Naive B cell (primary cell): Measurements from ENCODE around the gene NPR3. TPM values are rescaled to one million over a fixed set of nuclear protein-coding genes. Genes with fewer than 3 reads are reported as not detected.

ENCODE experiments used
- ATAC-seq, 2 donors: fragments of 150-1000 bp; cut with Tn5 transposase; 2 replicates each; pipeline ENCODE4 v1.10.0; 2021; ENCODE audit warnings: low read depth in 2 of 2, mild to moderate bottlenecking in 2 of 2, moderate library complexity in 2 of 2
- DNase-seq: peaks from one replicate; pipeline ENCODE4 v3.0.0; 2022
- H3K27ac Mint-ChIP-seq, 6 donors: one replicate each; pipeline ENCODE4 v1.8.0; 2020 to 2022; ENCODE audit warnings: mild to moderate bottlenecking in 6 of 6, mixed read lengths in 6 of 6, moderate library complexity in 5 of 6, inconsistent platforms in 2 of 6
- H3K27me3 Mint-ChIP-seq, 3 donors: one replicate each; pipeline ENCODE4 v1.8.0; 2021 to 2022; ENCODE audit warnings: mixed read lengths in 3 of 3, mild to moderate bottlenecking in 1 of 3
- H3K36me3 Mint-ChIP-seq, 2 donors: one replicate each; pipeline ENCODE4 v1.8.0; 2020 to 2022; ENCODE audit warnings: mixed read lengths in 2 of 2, inconsistent platforms in 1 of 2, mild to moderate bottlenecking in 1 of 2
- H3K4me1 Mint-ChIP-seq, 3 donors: one replicate each; pipeline ENCODE4 v1.8.0; 2020 to 2022; ENCODE audit warnings: mixed read lengths in 3 of 3, inconsistent platforms in 1 of 3, mild to moderate bottlenecking in 1 of 3, moderate library complexity in 1 of 3
- H3K4me3 Mint-ChIP-seq, 8 donors: one replicate each; pipeline ENCODE4 v1.8.0; 2020 to 2022; ENCODE audit warnings: mild to moderate bottlenecking in 8 of 8, mixed read lengths in 8 of 8, moderate library complexity in 8 of 8, inconsistent platforms in 2 of 8
- H3K9me3 Mint-ChIP-seq, 7 donors: one replicate each; pipeline ENCODE4 v1.8.0; 2020 to 2022; ENCODE audit warnings: mixed read lengths in 7 of 7, mild to moderate bottlenecking in 5 of 7, inconsistent platforms in 2 of 7, moderate library complexity in 1 of 7
- polyA plus RNA-seq, 6 donors: library from polyadenylated mRNA; unstranded; fragments of 300-500 nt; fragmentation: Illumina TruSeq; gene quantifications; one replicate each; pipeline ENCODE4 v1.2.3, GENCODE V29; 2021; ENCODE audit warnings: low read depth in 6 of 6

The NPR3 gene
- polyA plus RNA-seq, 6 donors from 2014 or later = not detected

DNA sequence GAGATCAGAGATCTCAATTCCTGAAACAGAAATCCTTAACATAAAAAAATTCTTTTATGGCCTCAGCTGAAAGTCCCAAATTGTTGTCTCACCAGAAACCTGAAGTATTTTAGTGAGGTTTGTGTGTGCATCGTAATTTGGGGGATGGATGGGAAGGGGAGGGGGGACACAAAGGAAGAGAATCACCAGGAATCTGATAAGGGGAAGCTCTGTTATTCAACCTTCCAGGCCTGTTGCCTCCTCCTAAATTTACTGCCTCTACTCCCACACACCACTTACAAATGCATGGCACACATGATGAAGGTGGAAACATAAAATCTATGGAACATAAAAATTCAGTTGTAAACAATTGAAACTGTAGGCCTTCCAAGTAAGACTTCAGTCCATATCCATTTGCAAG is 97.7 kb downstream of the NPR3 start:
- Mint-ChIP-seq H3K4me1 (no peaks in the 10 kb centered on the region), H3K36me3 (no peaks in the 10 kb centered on the region), H3K4me3 (no peak overlapping the region), H3K27ac (no peak overlapping the region), H3K9me3 (peaks cover 3 to 23% (median 8%) of the 10 kb centered on the region in 7 donors), H3K27me3 (peaks cover 0 to 14% (median 0%) of the 10 kb centered on the region in 3 donors)
- ATAC-seq = no peak
- DNase-seq = no peak

DNA sequence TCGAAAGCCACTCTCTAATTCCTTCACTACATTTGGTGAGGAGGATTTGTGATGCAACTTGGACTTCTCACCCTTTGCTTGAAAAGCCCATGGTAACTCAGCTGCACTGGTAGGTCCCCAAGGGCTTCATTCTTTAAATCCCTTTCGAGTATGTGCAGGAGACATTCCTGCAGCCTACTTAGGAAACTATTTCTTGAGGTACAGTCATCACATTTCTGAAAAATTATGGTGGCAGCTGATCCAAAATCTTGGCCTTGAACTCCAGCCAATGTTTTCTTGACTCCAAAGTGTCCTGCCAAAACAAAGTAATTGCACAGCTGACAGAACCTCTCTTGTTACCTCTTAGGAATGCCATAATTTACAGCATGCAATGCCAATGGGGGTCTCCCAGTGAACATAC is 99.7 kb downstream of the NPR3 start:
- no peak for ATAC-seq
- DNase-seq = no peak
- no peak overlapping the region for H3K4me3 Mint-ChIP-seq
- no peaks in the 10 kb centered on the region for H3K36me3 Mint-ChIP-seq
- no peaks in the 10 kb centered on the region for H3K4me1 Mint-ChIP-seq
- peaks cover 0 to 14% (median 5%) of the 10 kb centered on the region in 7 donors for H3K9me3 Mint-ChIP-seq
- H3K27ac Mint-ChIP-seq = no peak overlapping the region
- H3K27me3 Mint-ChIP-seq = peaks cover 0 to 14% (median 0%) of the 10 kb centered on the region in 3 donors

DNA sequence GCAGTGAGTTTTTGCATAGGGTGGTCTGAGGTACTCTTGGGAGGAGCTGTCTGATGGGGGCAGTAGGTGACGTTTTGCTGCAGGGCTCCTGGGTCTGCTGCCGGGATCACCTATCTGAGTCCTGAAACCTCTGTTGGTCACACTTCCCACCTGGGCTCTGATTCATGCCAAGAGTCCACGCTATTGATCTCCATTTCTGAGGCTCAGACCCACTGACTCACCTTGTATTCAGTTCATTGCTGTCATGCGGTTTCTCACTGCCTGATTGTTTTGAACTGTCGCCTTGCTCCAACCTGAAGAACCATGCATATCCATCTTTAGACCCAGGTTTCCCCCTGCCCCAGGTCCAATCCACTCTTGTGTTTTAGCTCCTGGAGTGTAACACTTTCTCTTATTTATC is 101.3 kb downstream of the NPR3 start:
- peaks cover 0 to 15% (median 6%) of the 10 kb centered on the region in 7 donors for H3K9me3 Mint-ChIP-seq
- no peak for DNase-seq
- no peaks in the 10 kb centered on the region for H3K36me3 Mint-ChIP-seq
- H3K27ac Mint-ChIP-seq = no peak overlapping the region
- no peak overlapping the region for H3K4me3 Mint-ChIP-seq
- H3K4me1 Mint-ChIP-seq = no peaks in the 10 kb centered on the region
- peaks cover 0 to 10% (median 0%) of the 10 kb centered on the region in 3 donors for H3K27me3 Mint-ChIP-seq
- ATAC-seq = no peak

DNA sequence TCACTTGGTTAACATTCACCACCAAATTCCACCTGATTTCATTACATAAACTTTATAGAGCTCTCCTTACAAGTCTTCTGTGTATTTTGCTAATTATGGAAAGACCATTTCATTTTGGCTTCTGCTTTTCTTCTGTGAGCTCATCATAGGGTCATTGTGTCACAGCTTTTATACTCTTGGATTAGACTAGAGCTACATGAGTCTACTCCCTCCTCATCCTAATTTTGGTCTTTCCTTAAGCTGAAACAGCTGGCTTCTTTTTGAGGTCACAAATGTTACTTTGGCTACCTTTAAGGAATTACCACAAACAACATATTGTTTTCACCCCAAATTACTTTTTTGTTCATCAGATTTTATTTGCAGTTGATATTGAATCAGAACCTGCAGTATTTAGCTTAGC is 103.0 kb downstream of the NPR3 start:
- Mint-ChIP-seq H3K4me1 (no peaks in the 10 kb centered on the region), H3K9me3 (peaks cover 0 to 15% (median 5%) of the 10 kb centered on the region in 7 donors), H3K27ac (no peak overlapping the region), H3K4me3 (no peak overlapping the region), H3K27me3 (peaks cover 0 to 6% (median 0%) of the 10 kb centered on the region in 3 donors), H3K36me3 (no peaks in the 10 kb centered on the region)
- DNase-seq = no peak
- ATAC-seq = no peak

DNA sequence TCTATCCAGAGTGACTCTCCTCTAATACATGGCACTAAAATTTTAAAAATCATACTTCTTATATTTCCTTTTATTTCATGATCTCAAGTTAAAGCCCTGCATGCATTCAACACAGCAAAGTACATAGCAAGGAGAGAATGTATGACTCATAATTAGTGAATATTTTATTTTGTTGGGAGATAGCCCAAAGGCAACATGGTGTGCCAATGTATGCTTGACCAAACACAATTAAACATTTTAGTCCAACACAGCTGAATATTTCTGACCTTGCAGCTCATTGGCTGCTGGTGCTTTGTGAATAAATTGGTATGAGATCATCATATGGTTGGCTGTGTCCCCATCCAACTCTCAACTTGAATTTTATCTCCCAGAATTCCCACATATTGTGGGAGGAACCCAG is 103.5 kb downstream of the NPR3 start:
- H3K27me3 Mint-ChIP-seq = peaks cover 0 to 6% (median 0%) of the 10 kb centered on the region in 3 donors
- peaks cover 0 to 15% (median 5%) of the 10 kb centered on the region in 7 donors for H3K9me3 Mint-ChIP-seq
- ATAC-seq (no peak), DNase-seq (no peak)
- H3K27ac Mint-ChIP-seq = no peak overlapping the region
- H3K4me3 Mint-ChIP-seq = no peak overlapping the region
- no peaks in the 10 kb centered on the region for H3K36me3 Mint-ChIP-seq
- H3K4me1 Mint-ChIP-seq = no peaks in the 10 kb centered on the region

DNA sequence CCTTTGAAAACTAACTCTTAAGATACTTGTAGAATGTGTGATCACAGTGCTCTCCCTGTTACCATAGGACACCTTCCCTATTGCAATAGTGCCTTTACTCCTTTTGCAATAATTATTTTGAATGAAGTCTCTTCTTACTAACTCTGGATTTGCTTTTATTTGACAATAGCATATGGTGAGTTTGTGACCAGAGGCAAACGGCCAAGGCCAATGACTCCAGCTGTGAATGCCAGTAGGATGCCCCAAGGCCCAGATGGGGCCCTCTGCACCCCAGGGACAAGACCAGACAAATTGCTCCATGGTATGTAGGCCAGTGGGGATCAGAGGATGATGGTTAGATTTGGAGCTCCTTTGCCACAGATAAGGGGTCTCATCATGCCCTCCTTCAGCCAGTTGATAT is 116.9 kb downstream of the NPR3 start:
- DNase-seq = no peak
- ATAC-seq = no peak
- Mint-ChIP-seq H3K36me3 (no peaks in the 10 kb centered on the region), H3K9me3 (peaks cover 0 to 5% (median 0%) of the 10 kb centered on the region in 7 donors), H3K27me3 (no peaks in the 10 kb centered on the region), H3K4me1 (no peaks in the 10 kb centered on the region), H3K4me3 (no peak overlapping the region), H3K27ac (no peak overlapping the region)

DNA sequence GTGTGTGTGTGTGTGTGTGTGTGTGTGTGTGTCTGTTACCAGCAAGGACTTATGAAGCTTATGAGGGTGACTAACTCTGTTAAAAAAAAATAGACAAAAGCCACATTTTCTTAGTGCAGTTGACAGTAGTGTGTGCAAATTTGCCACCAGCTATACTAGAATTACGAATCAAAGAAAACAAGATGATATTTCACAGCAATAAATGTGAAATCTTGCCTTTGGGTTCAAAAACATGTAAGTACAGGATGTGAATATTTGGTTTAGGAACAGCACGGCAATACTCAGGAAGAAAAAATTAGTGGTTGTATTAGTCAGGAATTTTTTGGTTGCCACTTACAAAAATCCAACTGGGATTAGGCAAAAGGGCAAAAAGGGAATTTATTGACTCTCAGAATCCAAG is 117.4 kb downstream of the NPR3 start:
- no peak overlapping the region for H3K4me3 Mint-ChIP-seq
- ATAC-seq (no peak), DNase-seq (no peak)
- no peaks in the 10 kb centered on the region for H3K27me3 Mint-ChIP-seq
- H3K4me1 Mint-ChIP-seq = no peaks in the 10 kb centered on the region
- H3K9me3 Mint-ChIP-seq = peaks cover 0 to 6% (median 0%) of the 10 kb centered on the region in 7 donors
- no peak overlapping the region for H3K27ac Mint-ChIP-seq
- no peaks in the 10 kb centered on the region for H3K36me3 Mint-ChIP-seq

DNA sequence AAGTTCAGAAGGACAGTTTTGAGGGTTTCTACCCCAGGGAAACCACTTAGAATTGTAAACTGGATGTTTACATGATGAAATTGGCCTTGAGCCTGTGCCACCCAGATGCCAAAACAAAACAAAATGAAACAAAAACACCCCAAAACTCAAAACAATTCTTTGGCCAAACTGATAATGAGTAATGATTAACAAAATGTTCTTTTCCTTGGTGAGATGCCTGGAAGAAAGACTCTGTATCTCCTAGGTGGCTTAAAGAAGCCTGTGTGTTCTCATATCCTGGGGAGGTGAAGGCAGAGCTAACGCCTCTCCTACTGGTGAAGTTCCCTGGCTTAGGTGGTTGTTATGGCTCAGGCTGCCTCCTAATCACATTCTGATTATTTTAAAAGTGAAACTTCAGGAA is 120.5 kb downstream of the NPR3 start:
- H3K4me1 Mint-ChIP-seq = no peaks in the 10 kb centered on the region
- H3K27me3 Mint-ChIP-seq = no peaks in the 10 kb centered on the region
- H3K36me3 Mint-ChIP-seq = no peaks in the 10 kb centered on the region
- no peak overlapping the region for H3K27ac Mint-ChIP-seq
- no peak overlapping the region for H3K4me3 Mint-ChIP-seq
- DNase-seq (no peak), ATAC-seq (no peak)
- H3K9me3 Mint-ChIP-seq = peaks cover 0 to 10% (median 0%) of the 10 kb centered on the region in 7 donors

DNA sequence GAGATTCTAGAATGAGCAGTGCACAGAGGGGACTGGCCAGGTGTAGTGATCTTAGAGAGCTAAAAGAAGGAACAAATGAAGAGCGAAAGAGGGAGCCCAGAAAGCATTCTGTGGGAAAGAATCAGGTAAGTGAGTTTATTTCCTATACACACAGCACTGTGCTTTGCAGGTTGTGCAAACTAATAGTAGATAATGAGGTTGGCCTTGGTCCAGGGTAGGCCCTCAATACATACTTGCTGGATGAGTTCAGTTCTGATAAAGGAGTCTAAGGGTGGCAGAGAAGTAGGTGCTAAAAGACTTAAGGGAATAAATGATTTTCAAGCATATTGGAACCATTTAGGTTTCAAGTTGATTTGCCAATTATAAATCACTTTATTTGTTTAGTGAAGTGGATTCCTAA is 122.0 kb downstream of the NPR3 start:
- no peaks in the 10 kb centered on the region for H3K27me3 Mint-ChIP-seq
- ATAC-seq (no peak), DNase-seq (no peak)
- no peaks in the 10 kb centered on the region for H3K36me3 Mint-ChIP-seq
- H3K9me3 Mint-ChIP-seq = peaks cover 0 to 10% (median 0%) of the 10 kb centered on the region in 7 donors
- no peak overlapping the region for H3K4me3 Mint-ChIP-seq
- H3K27ac Mint-ChIP-seq = no peak overlapping the region
- no peaks in the 10 kb centered on the region for H3K4me1 Mint-ChIP-seq

DNA sequence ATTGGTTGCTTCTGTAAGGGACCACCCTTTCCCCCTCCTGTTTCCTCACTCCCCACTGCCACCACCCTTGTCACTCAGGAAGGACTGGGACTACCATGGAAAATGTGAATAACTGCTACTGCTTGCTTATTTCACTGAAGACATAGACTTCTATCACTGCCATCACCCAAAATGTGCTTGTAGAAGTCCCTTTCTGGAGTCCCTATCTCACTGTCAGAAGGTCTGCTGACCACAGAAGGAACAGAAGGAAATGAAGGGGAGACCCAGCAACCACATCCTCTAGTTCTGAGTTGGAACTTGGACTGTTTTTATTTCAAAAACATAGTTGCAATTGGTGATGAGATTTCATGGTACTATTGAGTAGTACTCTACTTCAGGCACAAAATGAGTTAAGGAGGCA is 122.5 kb downstream of the NPR3 start:
- H3K27ac Mint-ChIP-seq = no peak overlapping the region
- no peaks in the 10 kb centered on the region for H3K36me3 Mint-ChIP-seq
- H3K27me3 Mint-ChIP-seq = no peaks in the 10 kb centered on the region
- peaks cover 0 to 10% (median 0%) of the 10 kb centered on the region in 7 donors for H3K9me3 Mint-ChIP-seq
- ATAC-seq (no peak), DNase-seq (no peak)
- no peaks in the 10 kb centered on the region for H3K4me1 Mint-ChIP-seq
- no peak overlapping the region for H3K4me3 Mint-ChIP-seq

DNA sequence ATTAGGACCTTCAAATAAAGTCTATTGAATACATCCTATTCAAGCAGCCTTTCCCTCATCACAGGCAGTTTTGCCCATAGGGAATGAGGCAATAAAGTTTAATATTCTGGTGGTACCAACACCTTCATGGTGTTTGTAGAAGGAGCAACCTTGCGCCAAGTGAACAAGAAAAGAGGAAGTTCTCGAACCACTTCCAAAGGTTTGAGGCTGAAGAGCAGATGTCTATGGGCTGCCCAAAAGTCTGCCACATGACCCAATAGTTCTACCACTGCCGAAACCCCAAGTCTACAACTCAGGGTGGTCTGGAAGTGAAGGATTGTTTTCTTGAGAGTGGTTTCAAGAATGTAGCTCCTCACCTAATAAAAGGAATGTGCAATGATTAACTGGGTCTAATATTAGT is 123.1 kb downstream of the NPR3 start:
- Mint-ChIP-seq H3K27me3 (no peaks in the 10 kb centered on the region), H3K36me3 (no peaks in the 10 kb centered on the region), H3K4me1 (no peaks in the 10 kb centered on the region), H3K9me3 (peaks cover 0 to 10% (median 0%) of the 10 kb centered on the region in 7 donors), H3K27ac (no peak overlapping the region), H3K4me3 (no peak overlapping the region)
- DNase-seq (no peak), ATAC-seq (no peak)

DNA sequence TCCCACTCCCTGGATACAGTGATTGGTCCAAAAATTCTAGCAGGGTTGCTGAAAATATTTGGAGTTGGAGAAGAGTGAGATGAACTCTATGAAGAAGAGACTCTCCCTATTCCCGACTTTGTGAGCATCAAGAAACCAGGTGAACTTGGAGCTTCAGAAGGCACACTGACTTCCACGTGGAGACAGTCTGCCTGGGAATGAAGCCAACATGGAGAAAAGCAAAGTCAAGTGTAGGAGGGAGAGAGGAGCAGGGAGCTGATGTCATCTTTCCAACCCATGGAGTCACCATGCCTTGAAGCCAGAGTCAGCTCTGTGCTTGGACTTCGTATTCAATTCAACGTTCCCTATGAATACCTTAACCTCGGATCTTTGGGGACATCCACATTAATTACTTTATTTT is 125.1 kb downstream of the NPR3 start:
- Mint-ChIP-seq H3K27ac (no peak overlapping the region), H3K27me3 (no peaks in the 10 kb centered on the region), H3K4me1 (no peaks in the 10 kb centered on the region), H3K9me3 (peaks cover 0 to 10% (median 0%) of the 10 kb centered on the region in 7 donors), H3K36me3 (no peaks in the 10 kb centered on the region), H3K4me3 (no peak overlapping the region)
- DNase-seq (no peak), ATAC-seq (no peak)

DNA sequence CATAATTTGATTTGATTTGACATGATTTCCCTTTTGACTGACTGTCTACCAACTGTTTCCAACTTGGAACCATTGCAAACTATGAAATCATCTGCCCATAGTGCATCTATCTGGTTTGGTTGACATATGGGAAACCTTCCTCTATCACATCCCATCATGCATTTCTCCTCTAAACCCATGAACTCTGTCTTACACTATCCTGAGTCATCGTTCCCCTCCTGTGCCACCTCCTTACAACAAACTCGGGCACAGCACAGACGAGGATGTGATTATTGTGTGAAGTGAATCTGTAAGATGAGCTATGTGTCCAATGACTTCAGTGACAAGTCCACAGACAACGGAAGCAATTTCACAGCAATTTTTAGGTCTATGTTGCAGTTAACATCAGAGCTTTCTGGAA is 126.1 kb downstream of the NPR3 start:
- H3K36me3 Mint-ChIP-seq = no peaks in the 10 kb centered on the region
- no peaks in the 10 kb centered on the region for H3K27me3 Mint-ChIP-seq
- no peaks in the 10 kb centered on the region for H3K4me1 Mint-ChIP-seq
- peaks cover 0 to 10% (median 0%) of the 10 kb centered on the region in 7 donors for H3K9me3 Mint-ChIP-seq
- DNase-seq = no peak
- H3K27ac Mint-ChIP-seq = no peak overlapping the region
- no peak overlapping the region for H3K4me3 Mint-ChIP-seq
- no peak for ATAC-seq

DNA sequence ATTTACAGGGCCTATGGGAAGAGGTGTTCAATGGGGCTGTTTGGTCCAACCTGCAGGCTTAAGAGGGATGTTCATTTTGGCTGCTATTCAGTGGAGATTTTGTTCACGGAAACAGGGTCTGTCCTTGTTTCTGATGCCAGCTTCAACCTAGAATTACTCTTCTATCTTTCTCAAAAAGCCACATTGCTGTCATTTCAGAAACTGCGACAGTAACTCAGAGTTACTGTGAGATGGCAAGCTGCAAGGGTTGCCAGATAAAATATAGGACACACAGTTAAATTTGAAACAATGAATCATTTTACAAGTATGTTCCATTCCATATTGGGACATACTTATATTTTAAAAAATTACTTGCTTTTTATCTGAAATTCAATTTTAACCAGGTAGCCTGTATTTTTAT is 128.0 kb downstream of the NPR3 start:
- no peaks in the 10 kb centered on the region for H3K27me3 Mint-ChIP-seq
- DNase-seq (no peak), ATAC-seq (no peak)
- H3K9me3 Mint-ChIP-seq = peaks cover 0 to 5% (median 0%) of the 10 kb centered on the region in 7 donors
- no peak overlapping the region for H3K4me3 Mint-ChIP-seq
- H3K36me3 Mint-ChIP-seq = no peaks in the 10 kb centered on the region
- no peaks in the 10 kb centered on the region for H3K4me1 Mint-ChIP-seq
- no peak overlapping the region for H3K27ac Mint-ChIP-seq

DNA sequence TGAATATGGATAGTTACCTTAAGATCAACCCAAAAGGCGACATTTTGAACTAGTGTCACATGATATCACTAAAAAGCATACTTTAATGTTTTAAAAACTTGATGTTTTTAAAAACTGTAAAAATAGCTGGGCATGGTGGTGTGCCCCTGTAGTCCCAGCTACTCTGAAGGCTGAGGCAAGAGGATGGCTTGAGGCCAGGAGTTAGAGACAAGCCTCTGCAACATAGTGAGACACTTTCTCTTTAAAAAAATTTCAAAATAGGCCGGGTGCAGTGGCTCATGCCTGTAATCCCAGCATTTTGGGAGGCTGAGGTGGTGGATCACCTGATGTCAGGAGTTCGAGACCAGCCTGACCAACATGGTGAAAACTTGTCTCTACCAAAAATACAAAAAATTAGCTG is 129.5 kb downstream of the NPR3 start:
- Mint-ChIP-seq H3K27ac (no peak overlapping the region), H3K36me3 (no peaks in the 10 kb centered on the region), H3K9me3 (peaks cover 0 to 5% (median 0%) of the 10 kb centered on the region in 7 donors), H3K27me3 (no peaks in the 10 kb centered on the region), H3K4me3 (no peak overlapping the region), H3K4me1 (no peaks in the 10 kb centered on the region)
- DNase-seq (no peak), ATAC-seq (no peak)
